Right lobe of liver (tissue), 6 donors: Measurements from ENCODE around the gene PIGBOS1. TPM values are rescaled to one million over a fixed set of nuclear protein-coding genes. Genes with fewer than 3 reads are reported as not detected.

Experiments used
- ATAC-seq, 4 donors: fragments of 200-7000 bp; cut with Tn5 transposase; one replicate each; pipeline ENCODE4 v1.9.1; 2020; ENCODE audit warnings: mild to moderate bottlenecking in 4 of 4, moderate library complexity in 4 of 4
- DNase-seq, 3 donors: peaks; one replicate each; pipeline ENCODE4 v3.0.0-alpha.2; 2020
- H3K27ac ChIP-seq, 3 donors: fragments of 200-600 bp; one replicate each; pipeline ENCODE4 v1.8.0; 2022
- H3K27me3 ChIP-seq, 2 donors: fragments of 200-600 bp; one replicate each; pipeline ENCODE4 v1.8.0; 2022
- H3K36me3 ChIP-seq, 4 donors: fragments of 200-600 bp; sonication (generic) in 1 of 4; one replicate each; pipeline versions ENCODE4 v1.5.1 to v1.8.0; 2017 to 2022; ENCODE audit warnings: control low read depth in 1 of 4
- H3K4me1 ChIP-seq, 4 donors: fragments of 200-600 bp; sonication (generic) in 1 of 4; one replicate each; pipeline versions ENCODE4 v1.5.1 to v1.8.0; 2017 to 2022; ENCODE audit warnings: control low read depth in 1 of 4
- H3K4me3 ChIP-seq, 3 donors: fragments of 200-600 bp; one replicate each; pipeline ENCODE4 v1.8.0; 2022
- H3K9me3 ChIP-seq, 4 donors: fragments of 200-600 bp; sonication (generic) in 1 of 4; one replicate each; pipeline versions ENCODE4 v1.5.1 to v1.8.0; 2017 to 2022; ENCODE audit warnings: control low read depth in 1 of 4
- CTCF ChIP-seq, 4 donors: fragments of 200-600 bp in 3 of 4; fragments of 450-650 bp in 1 of 4; IDR thresholded peaks; one replicate each; pipeline versions ENCODE4 v1.5.1 to v1.8.0; 2016 to 2022; ENCODE audit warnings: antibody characterized with exemption in 4 of 4, mild to moderate bottlenecking in 2 of 4
- POLR2A ChIP-seq: fragments of 450-650 bp; IDR thresholded peaks from one replicate; pipeline ENCODE4 v1.6.1; 2017; ENCODE audit warnings: antibody characterized with exemption, mild to moderate bottlenecking
- WGBS: methylation state at CpG from one replicate; pipeline ENCODE4 v1.1.6; 2018; ENCODE audit warnings: low coverage, low lambda C conversion rate; ENCODE audit not compliant: insufficient coverage; ENCODE audit errors: missing lambda C conversion rate; 5-methylcytosine and 5-hydroxymethylcytosine counted together
- intact Hi-C, 2 donors: fragments of 100-400 bp; cut with DNase I; formaldehyde crosslinking; loops; one replicate each; pipeline versions ENCODE4 v1.11.2 to v1.14.1; 2022
- total RNA-seq, 6 experiments: library from RNA; depleted of rRNA in 2 of 6; stranded (reverse); fragments of >200 nt in 2 of 6; fragmentation: NEBNext Ultra II Directional in 3 of 6; extraction: Animal tissue kit (Norgen Biotek cat#: 25700) in 3 of 6; gene quantifications; one replicate each; pipeline versions ENCODE4 v1.1.0 to v1.2.4, GENCODE V29; 2016 to 2023
- donor health status: DM: no; HTN: yes; CAD: no.
- donor health status: DM: no; HTN: no; CAD: no.
- donor health status: DM: no; HTN: no; CAD: no.
- donor health status: DM: no; HTN: yes; CAD: no.
- donor health status: DM: no; HTN: yes; CAD: no.

Gene PIGBOS1
- total RNA-seq, 6 experiments from 2014 or later: 4.2 to 36.1 (median 5.8) TPM

GRCh38 chr15:55334997-55335396 is 16.1 kb upstream of the PIGBOS1 start:
- Histone ChIP-seq H3K27ac (no peak overlapping the region), H3K4me1 (no peaks in the 10 kb centered on the region), H3K36me3 (no peaks in the 10 kb centered on the region), H3K4me3 (no peak overlapping the region), H3K9me3 (no peaks in the 10 kb centered on the region), H3K27me3 (no peaks in the 10 kb centered on the region)
- ATAC-seq (no peak), DNase-seq (no peak)
- intact Hi-C loops: no loop called here
- WGBS: 100% methylated on average over 1 of the region's 1 CpG
- TF ChIP-seq CTCF (IDR thresholded peaks at IDR 0.05) (no peak), POLR2A (no peak)

- DNase-seq (no peak), ATAC-seq (no peak)
- no peak for TF ChIP-seq CTCF (IDR thresholded peaks at IDR 0.05)
- no peak for TF ChIP-seq POLR2A
- H3K4me3 ChIP-seq: no peak overlapping the region
- no peaks in the 10 kb centered on the region for H3K36me3 ChIP-seq
- H3K27ac ChIP-seq: no peak overlapping the region
- H3K9me3 ChIP-seq: no peaks in the 10 kb centered on the region
- no peaks in the 10 kb centered on the region for H3K27me3 ChIP-seq
- WGBS: 93% methylated on average over 5 of the region's 5 CpGs
- intact Hi-C loops: no loop called here
- no peaks in the 10 kb centered on the region for H3K4me1 ChIP-seq
These were observed 15.4 kb upstream of the PIGBOS1 start for GRCh38 chr15:55334371-55334770.

GRCh38 chr15:55327387-55327786 is 8.5 kb upstream of the PIGBOS1 start:
- H3K4me3 ChIP-seq: no peak overlapping the region
- intact Hi-C loops: no loop called here
- H3K36me3 ChIP-seq: peaks cover 0 to 4% (median 1%) of the 10 kb centered on the region in 4 donors
- WGBS: 67% methylated on average over 1 of the region's 1 CpG
- ATAC-seq (no peak), DNase-seq (no peak)
- TF ChIP-seq POLR2A (no peak), CTCF (IDR thresholded peaks at IDR 0.05) (no peak)
- no peaks in the 10 kb centered on the region for H3K4me1 ChIP-seq
- H3K9me3 ChIP-seq: no peaks in the 10 kb centered on the region
- no peaks in the 10 kb centered on the region for H3K27me3 ChIP-seq
- H3K27ac ChIP-seq: no peak overlapping the region

- Histone ChIP-seq H3K36me3 (no peaks in the 10 kb centered on the region), H3K27me3 (no peaks in the 10 kb centered on the region), H3K4me1 (peaks cover 0 to 12% (median 0%) of the 10 kb centered on the region in 4 donors), H3K27ac (no peak overlapping the region), H3K9me3 (no peaks in the 10 kb centered on the region), H3K4me3 (no peak overlapping the region)
- intact Hi-C loops: no loop called here
- DNase-seq (no peak), ATAC-seq (peak in 2 of 4 donors; percentile 20 to 44)
- TF ChIP-seq CTCF (IDR thresholded peaks at IDR 0.05) (no peak), POLR2A (no peak)
- 45% methylated on average over 5 of the region's 5 CpGs for WGBS
These were observed 3.5 kb upstream of the PIGBOS1 start for GRCh38 chr15:55322467-55322866.

- no peaks in the 10 kb centered on the region for H3K9me3 ChIP-seq
- no peak overlapping the region for H3K27ac ChIP-seq
- intact Hi-C loops: no loop called here
- H3K4me3 ChIP-seq: no peak overlapping the region
- H3K36me3 ChIP-seq: no peaks in the 10 kb centered on the region
- ATAC-seq (no peak), DNase-seq (no peak)
- 80% methylated on average over 1 of the region's 1 CpG for WGBS
- H3K27me3 ChIP-seq: no peaks in the 10 kb centered on the region
- H3K4me1 ChIP-seq: peaks cover 0 to 13% (median 0%) of the 10 kb centered on the region in 4 donors
- TF ChIP-seq POLR2A (no peak), CTCF (IDR thresholded peaks at IDR 0.05) (no peak)
These were observed 2.0 kb upstream of the PIGBOS1 start for GRCh38 chr15:55320963-55321362.
